Right lobe of liver (tissue), 4 donors: Measurements from ENCODE around the gene G0S2.

ENCODE experiments used
- CTCF ChIP-seq, 4 donors: fragments of 200-600 bp in 3 of 4; fragments of 450-650 bp in 1 of 4; IDR thresholded peaks; one replicate each; pipeline versions ENCODE4 v1.5.1 to v1.8.0; 2016 to 2022; ENCODE audit warnings: antibody characterized with exemption in 4 of 4, mild to moderate bottlenecking in 2 of 4
- POLR2A ChIP-seq: fragments of 450-650 bp; IDR thresholded peaks from one replicate; pipeline ENCODE4 v1.6.1; 2017; ENCODE audit warnings: antibody characterized with exemption, mild to moderate bottlenecking
- donor health status: DM: no; HTN: no; CAD: no.
- donor health status: DM: no; HTN: no; CAD: no.
- donor health status: DM: no; HTN: yes; CAD: no.

DNA sequence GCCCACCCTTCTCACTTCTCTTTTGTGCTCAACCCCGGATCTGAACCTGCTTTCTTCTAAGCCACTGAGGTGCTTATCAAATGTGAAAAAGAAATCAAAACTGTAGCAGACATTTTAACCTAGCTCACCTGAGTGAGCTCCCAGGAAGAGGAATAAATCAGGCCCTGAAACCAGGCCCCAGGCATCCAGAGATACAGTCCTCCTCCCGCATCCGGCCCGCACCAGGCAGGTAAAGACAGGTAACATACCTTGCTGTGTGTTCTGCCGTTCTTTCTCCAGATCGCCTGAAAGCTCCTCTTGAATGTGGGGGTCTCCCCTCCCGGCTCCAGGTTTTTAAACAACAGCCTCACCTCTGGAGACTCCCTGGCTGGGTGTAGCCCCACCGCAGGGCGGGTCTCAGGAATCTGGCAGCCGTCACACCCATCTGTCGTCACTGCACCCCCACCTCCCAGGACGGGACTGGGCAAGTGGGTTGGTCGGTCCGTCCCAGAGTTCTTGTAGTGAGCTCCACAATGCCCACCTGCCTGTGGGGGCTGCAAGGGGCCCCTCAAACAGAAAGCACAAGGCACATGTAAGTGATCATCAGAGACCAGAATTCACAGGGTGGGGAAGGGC is 23.0 kb upstream of the G0S2 start, which contains the start of gene LAMB3:
- TF ChIP-seq CTCF (IDR thresholded peaks at IDR 0.05) (no peak), POLR2A (no peak)
